Pancreas (tissue), 10 donors: Measurements from ENCODE around the gene PYDC1. TPM values are rescaled to one million over a fixed set of nuclear protein-coding genes. Genes with fewer than 3 reads are reported as not detected.
"Not testable (repeated sequence)": the region's sequence is repeated elsewhere in the genome, so short reads cannot be mapped to it uniquely, and the experiment has no call there.

Experiments used
- ATAC-seq, 4 donors: fragments of 200-7000 bp; cut with Tn5 transposase; one replicate each; pipeline versions ENCODE4 v1.8.0 to v1.9.1; 2020; ENCODE audit warnings: mild to moderate bottlenecking in 4 of 4, moderate library complexity in 4 of 4
- DNase-seq, 6 donors: peaks; one replicate each; pipeline ENCODE4 v3.0.0-alpha.2; 2020
- FAIRE-seq: peaks from 2 replicates; lab custom pipeline; 2012; peaks lifted over from hg19 to GRCh38; lab: Jason Lieb, UNC
- H3K27ac ChIP-seq, 4 donors: fragments of 200-600 bp; sonication (generic); 1 replicate in 3 of 4; 2 replicates in 1 of 4; pipeline versions ENCODE4 v1.5.0 to v1.8.0; 2020
- H3K27me3 ChIP-seq, 4 donors: fragments of 200-600 bp; one replicate each; pipeline ENCODE4 v1.8.0; 2021
- H3K36me3 ChIP-seq, 3 donors: fragments of 200-600 bp; sonication (generic) in 1 of 3; one replicate each; pipeline versions ENCODE4 v1.5.0 to v1.8.0; 2020 to 2021
- H3K4me1 ChIP-seq, 3 donors: fragments of 200-600 bp; one replicate each; pipeline ENCODE4 v1.8.0; 2021
- H3K4me3 ChIP-seq, 4 donors: fragments of 200-600 bp; sonication (generic) in 2 of 4; one replicate each; pipeline versions ENCODE4 v1.5.0 to v1.8.0; 2020 to 2021
- H3K9me3 ChIP-seq, 4 donors: fragments of 200-600 bp; one replicate each; pipeline ENCODE4 v1.8.0; 2021
- CTCF ChIP-seq, 4 donors: fragments of 200-600 bp; sonication (generic) in 3 of 4; IDR thresholded peaks; one replicate each; pipeline versions ENCODE4 v1.5.0 to v1.8.0; 2021; ENCODE audit warnings: antibody characterized with exemption in 4 of 4
- WGBS, 2 donors: extraction: QIAGEN DNeasy Blood & Tissue Kit; methylation state at CpG; one replicate each; pipeline ENCODE4 v1.1.7; 2013; 5-methylcytosine and 5-hydroxymethylcytosine counted together
- intact Hi-C, 3 donors: fragments of 100-400 bp; cut with DNase I; formaldehyde crosslinking; loops; one replicate each; pipeline versions ENCODE4 v1.11.1 to v1.14.2; 2022
- polyA plus RNA-seq, 2 donors: library from polyadenylated mRNA; stranded (reverse); fragments of 200-250 nt; gene quantifications; one replicate each; pipeline ENCODE4 v1.2.3, GENCODE V29; 2013
- total RNA-seq, 6 donors: library from RNA; stranded (reverse); fragmentation: NEBNext Ultra II Directional in 4 of 6; extraction: Animal tissue kit (Norgen Biotek cat#: 25700) in 4 of 6; gene quantifications; one replicate each; pipeline versions ENCODE4 v1.2.1 to v1.2.4, GENCODE V29; 2021 to 2023
- donor health status: healthy with polysubstance abuse.
- donor health status: DM: no; HTN: no; CAD: no; lungs with moderate emphysema.
- donor health status: DM: no; HTN: no; CAD: no.
- donor health status: control.
- donor health status: control.
- donor health status: Bipolar disorder and iron deficiency.
- donor health status: DM: yes; HTN: yes; CAD: no.
- donor health status: DM: no; HTN: no; CAD: no.
- donor health status: DM: no; HTN: no; CAD: no.
- donor health status: DM: yes; HTN: yes; CAD: no.

Gene PYDC1
- total and polyA plus RNA-seq, 8 donors: not detected

GRCh38 chr16:31179219-31179746 is 37.7 kb downstream of the PYDC1 start:
- intact Hi-C loops: no loop called here
- peak in 3 of 4 donors; percentile 0 to 1 (median 1) for ATAC-seq
- FAIRE-seq: no peak
- WGBS, 2 donors: 2% methylated on average over 27 of the region's 27 CpGs
- H3K4me1 ChIP-seq: peaks cover 13 to 16% (median 14%) of the 10 kb centered on the region in 3 donors
- no peaks in the 10 kb centered on the region for H3K27me3 ChIP-seq
- peak overlapping the region; percentile 89 to 98 (median 92) for H3K27ac ChIP-seq
- TF ChIP-seq CTCF (IDR thresholded peaks at IDR 0.05): no peak
- no peak for DNase-seq
- peaks cover 0 to 19% (median 0%) of the 10 kb centered on the region in 3 donors for H3K36me3 ChIP-seq
- H3K9me3 ChIP-seq: no peaks in the 10 kb centered on the region
- H3K4me3 ChIP-seq: peak overlapping the region; percentile 57 to 92 (median 72)

- ATAC-seq (no peak), DNase-seq (no peak), FAIRE-seq (no peak)
- Histone ChIP-seq H3K9me3 (no peaks in the 10 kb centered on the region), H3K4me1 (peaks cover 4 to 10% (median 8%) of the 10 kb centered on the region in 3 donors), H3K36me3 (no peaks in the 10 kb centered on the region), H3K4me3 (no peak overlapping the region), H3K27ac (no peak overlapping the region), H3K27me3 (no peaks in the 10 kb centered on the region)
- 59 to 74% methylated on average over 3 of the region's 3 CpGs for WGBS, 2 donors
- no peak for TF ChIP-seq CTCF (IDR thresholded peaks at IDR 0.05)
- intact Hi-C loops: no loop called here
These were observed 39.8 kb downstream of the PYDC1 start for GRCh38 chr16:31177136-31177535.

GRCh38 chr16:31170048-31170447 is 46.9 kb downstream of the PYDC1 start:
- not testable (repeated sequence) for FAIRE-seq, ATAC-seq, H3K27ac ChIP-seq

GRCh38 chr16:31168848-31169247 is 48.1 kb downstream of the PYDC1 start:
- no peak for FAIRE-seq
- H3K4me3 ChIP-seq: no peak overlapping the region
- H3K36me3 ChIP-seq: no peaks in the 10 kb centered on the region
- no peak overlapping the region for H3K27ac ChIP-seq
- ATAC-seq: no peak
- 43 to 47% methylated on average over 2 of the region's 2 CpGs for WGBS, 2 donors
- no peak for TF ChIP-seq CTCF (IDR thresholded peaks at IDR 0.05)
- H3K9me3 ChIP-seq: no peaks in the 10 kb centered on the region
- H3K27me3 ChIP-seq: no peaks in the 10 kb centered on the region
- no peak for DNase-seq
- intact Hi-C loops: no loop called here
- H3K4me1 ChIP-seq: no peaks in the 10 kb centered on the region

More at GRCh38 chr16:31170048-31170447, 46.9 kb downstream of the PYDC1 start:
- H3K4me3 ChIP-seq, DNase-seq, H3K9me3 ChIP-seq, H3K27me3 ChIP-seq, intact Hi-C loops, H3K36me3 ChIP-seq, H3K4me1 ChIP-seq: not testable (repeated sequence)
- WGBS, 2 donors: no CpG with 5 or more reads among the region's 2 CpGs

GRCh38 chr16:31167315-31167714 is 49.6 kb downstream of the PYDC1 start:
- intact Hi-C loops: no loop called here
- Histone ChIP-seq H3K9me3 (no peaks in the 10 kb centered on the region), H3K27me3 (no peaks in the 10 kb centered on the region), H3K4me1 (no peaks in the 10 kb centered on the region), H3K36me3 (no peaks in the 10 kb centered on the region), H3K4me3 (no peak overlapping the region), H3K27ac (no peak overlapping the region)
- FAIRE-seq (no peak), ATAC-seq (no peak), DNase-seq (no peak)
- no peak for TF ChIP-seq CTCF (IDR thresholded peaks at IDR 0.05)
- WGBS, 2 donors: 86 to 92% methylated on average over 8 of the region's 8 CpGs

Other genes with a start within 250 kb of the PYDC1 start
- 10 to 100 TPM; 14.2 to 32.1 (median 17.3) TPM for gene HSD3B7, start 231.9 kb downstream of the PYDC1 start, total RNA-seq
- gene HSD3B7, start 231.9 kb downstream of the PYDC1 start, polyA plus RNA-seq: 10 to 100 TPM; 16.6 to 28.4 TPM
- gene STX1B, start 206.5 kb downstream of the PYDC1 start, total RNA-seq: 1 to 10 TPM in 1 of 6 donors, under 1 TPM in 5; 0.16 to 1.4 (median 0.56) TPM
- 1 to 10 TPM in 1 of 2 donors, under 1 TPM in 1; 0.82 to 2.4 TPM for gene STX1B, start 206.5 kb downstream of the PYDC1 start, polyA plus RNA-seq
- gene STX4, start 183.6 kb downstream of the PYDC1 start, total RNA-seq: 10 to 100 TPM; 22.2 to 48.9 (median 26.9) TPM
- 10 to 100 TPM; 91.8 to 94.4 TPM for gene STX4, start 183.6 kb downstream of the PYDC1 start, polyA plus RNA-seq
- gene ZNF668, start 142.9 kb downstream of the PYDC1 start, total RNA-seq: 1 to 10 TPM; 1.5 to 5.5 (median 3.3) TPM
- gene ZNF668, start 142.9 kb downstream of the PYDC1 start, polyA plus RNA-seq: 1 to 10 TPM; 4.5 to 6.4 TPM
- 10 to 100 TPM in 1 of 6 donors, 1 to 10 TPM in 5; 5.6 to 12.6 (median 7.0) TPM for gene ZNF646, start 142.7 kb downstream of the PYDC1 start, total RNA-seq
- gene ZNF646, start 142.7 kb downstream of the PYDC1 start, polyA plus RNA-seq: 10 to 100 TPM in 1 of 2 donors, 1 to 10 TPM in 1; 3.9 to 10.7 TPM
- 1 to 10 TPM in 5 of 6 donors, under 1 TPM in 1; 0.52 to 2.1 (median 1.3) TPM for gene PRSS53, start 128.2 kb downstream of the PYDC1 start, total RNA-seq
- gene PRSS53, start 128.2 kb downstream of the PYDC1 start, polyA plus RNA-seq: 1 to 10 TPM; 5.3 to 8.2 TPM
- gene VKORC1, start 122.3 kb downstream of the PYDC1 start, total RNA-seq: 10 to 100 TPM; 37.7 to 54.3 (median 49.7) TPM
- 10 to 100 TPM; 50.2 to 90.9 TPM for gene VKORC1, start 122.3 kb downstream of the PYDC1 start, polyA plus RNA-seq
- gene BCKDK, start 108.7 kb downstream of the PYDC1 start, total RNA-seq: 10 to 100 TPM; 25.7 to 64.2 (median 37.0) TPM
- 10 to 100 TPM; 27.4 to 30.7 TPM for gene BCKDK, start 108.7 kb downstream of the PYDC1 start, polyA plus RNA-seq
- gene KAT8, start 99.5 kb downstream of the PYDC1 start, total RNA-seq: 10 to 100 TPM; 31.5 to 40.7 (median 37.6) TPM
- 10 to 100 TPM; 56.0 to 71.7 TPM for gene KAT8, start 99.5 kb downstream of the PYDC1 start, polyA plus RNA-seq
- gene PRSS8, start 81.4 kb downstream of the PYDC1 start, total RNA-seq: 10 to 100 TPM; 32.5 to 89.3 (median 53.8) TPM
- gene PRSS8, start 81.4 kb downstream of the PYDC1 start, polyA plus RNA-seq: 10 to 100 TPM; 69.8 to 70.6 TPM
- gene PRSS36, start 67.1 kb downstream of the PYDC1 start, total RNA-seq: 1 to 10 TPM in 2 of 6 donors, under 1 TPM in 4; 0.14 to 3.1 (median 0.79) TPM
- 1 to 10 TPM; 1.9 to 2.7 TPM for gene PRSS36, start 67.1 kb downstream of the PYDC1 start, polyA plus RNA-seq
- gene FUS, start 37.0 kb downstream of the PYDC1 start, total RNA-seq: 100 to 1,000 TPM in 3 of 6 donors, 10 to 100 TPM in 3; 69.4 to 134 (median 89.7) TPM
- gene FUS, start 37.0 kb downstream of the PYDC1 start, polyA plus RNA-seq: 100 to 1,000 TPM; 243 to 379 TPM
- 10 to 100 TPM in 2 of 6 donors, 1 to 10 TPM in 4; 3.3 to 27.3 (median 6.7) TPM for gene PYCARD, start 14.4 kb downstream of the PYDC1 start, total RNA-seq
- gene PYCARD, start 14.4 kb downstream of the PYDC1 start, polyA plus RNA-seq: 10 to 100 TPM; 13.9 to 14.1 TPM
- gene TRIM72, start 3.0 kb downstream of the PYDC1 start, total RNA-seq: under 1 TPM in 1 of 6 donors, not detected in 5; 0.12 TPM
- under 1 TPM; under 0.01 to 0.02 TPM for gene TRIM72, start 3.0 kb downstream of the PYDC1 start, polyA plus RNA-seq
- gene ITGAM, start 42.8 kb upstream of the PYDC1 start, total RNA-seq: 10 to 100 TPM in 1 of 6 donors, 1 to 10 TPM in 3, under 1 TPM in 2; 0.32 to 15.9 (median 2.3) TPM
- 1 to 10 TPM; 1.8 to 3.5 TPM for gene ITGAM, start 42.8 kb upstream of the PYDC1 start, polyA plus RNA-seq
- gene ITGAX, start 138.0 kb upstream of the PYDC1 start, total RNA-seq: 10 to 100 TPM in 2 of 6 donors, 1 to 10 TPM in 2, under 1 TPM in 2; 0.56 to 21.5 (median 1.8) TPM
- 1 to 10 TPM; 1.2 to 3.0 TPM for gene ITGAX, start 138.0 kb upstream of the PYDC1 start, polyA plus RNA-seq
- gene ITGAD, start 176.2 kb upstream of the PYDC1 start, total RNA-seq: under 1 TPM in 2 of 6 donors, not detected in 4; 0.06 to 0.31 TPM
- gene ITGAD, start 176.2 kb upstream of the PYDC1 start, polyA plus RNA-seq: not detected
- under 1 TPM in 4 of 6 donors, not detected in 2; 0.39 to 0.61 (median 0.52) TPM for gene COX6A2, start 211.2 kb upstream of the PYDC1 start, total RNA-seq
- gene COX6A2, start 211.2 kb upstream of the PYDC1 start, polyA plus RNA-seq: 1 to 10 TPM; 2.0 to 5.5 TPM
- gene ZNF843, start 225.7 kb upstream of the PYDC1 start, total RNA-seq: 1 to 10 TPM; 2.0 to 3.4 (median 2.1) TPM
- gene ZNF843, start 225.7 kb upstream of the PYDC1 start, polyA plus RNA-seq: 1 to 10 TPM; 1.1 to 1.5 TPM
- 1 to 10 TPM; 2.3 to 6.2 (median 4.3) TPM for gene ARMC5, start 242.4 kb upstream of the PYDC1 start, total RNA-seq
- 10 to 100 TPM; 16.6 to 18.1 TPM for gene ARMC5, start 242.4 kb upstream of the PYDC1 start, polyA plus RNA-seq